ENCODE measurements around the gene GAL3ST1.

Gene GAL3ST1

DNA sequence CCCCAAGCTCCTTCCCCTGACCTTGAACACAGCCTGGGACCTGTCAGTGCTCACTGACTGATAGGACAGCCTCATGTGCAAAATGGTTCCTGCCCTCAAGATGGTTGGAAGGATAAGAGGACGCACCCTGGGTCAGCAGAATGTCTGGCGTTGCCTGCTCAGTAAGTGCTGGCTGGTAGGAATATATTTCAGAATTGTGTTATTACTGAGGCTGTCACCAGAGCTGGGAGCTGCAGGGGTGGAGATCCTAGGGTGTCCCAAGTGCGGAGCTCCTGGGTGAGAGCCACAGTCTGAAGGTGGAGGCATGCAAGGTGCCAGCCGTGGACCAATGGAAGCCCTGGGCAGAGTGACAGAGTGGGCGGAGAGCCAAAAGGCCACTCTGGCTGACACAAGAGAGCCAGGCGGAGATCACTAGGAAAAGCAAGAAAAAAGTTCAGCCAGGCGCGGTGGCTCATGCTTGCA lies 67.9 kb downstream of the GAL3ST1 start:
- TF ChIP-seq CTCF (IDR thresholded peaks at IDR 0.05; ENCODE audit: low read depth, low read length), result no peak

More for the DNA sequence above, 67.9 kb downstream of the GAL3ST1 start:
- DNase-seq (ENCODE audit: extremely low read depth, low read depth), result no peak

Data from AG09319 (cell line).